ENCODE results near the gene EDDM13. TPM values are rescaled to one million over a fixed set of nuclear protein-coding genes. Genes with fewer than 3 reads are reported as not detected.
A peak's percentile ranks its signal among the peaks of the same experiment; 100 is the strongest.
"Not testable (repeated sequence)": the region's sequence is repeated elsewhere in the genome, so short reads cannot be mapped to it uniquely, and the experiment has no call there.

Gene EDDM13
- total RNA-seq, 1 donor from 2014 or later: not detected

- DNase-seq (ENCODE audit: low spot score): no peak
- intact Hi-C loops (cut with DNase I): no loop called here
Observed at GRCh38 chr19:56291867-56292266, 19.3 kb downstream of the EDDM13 start.

- DNase-seq (ENCODE audit: low spot score): no peak
- intact Hi-C loops (cut with DNase I): no loop called here
Observed at GRCh38 chr19:56294549-56294948, 22.0 kb downstream of the EDDM13 start.

DNA sequence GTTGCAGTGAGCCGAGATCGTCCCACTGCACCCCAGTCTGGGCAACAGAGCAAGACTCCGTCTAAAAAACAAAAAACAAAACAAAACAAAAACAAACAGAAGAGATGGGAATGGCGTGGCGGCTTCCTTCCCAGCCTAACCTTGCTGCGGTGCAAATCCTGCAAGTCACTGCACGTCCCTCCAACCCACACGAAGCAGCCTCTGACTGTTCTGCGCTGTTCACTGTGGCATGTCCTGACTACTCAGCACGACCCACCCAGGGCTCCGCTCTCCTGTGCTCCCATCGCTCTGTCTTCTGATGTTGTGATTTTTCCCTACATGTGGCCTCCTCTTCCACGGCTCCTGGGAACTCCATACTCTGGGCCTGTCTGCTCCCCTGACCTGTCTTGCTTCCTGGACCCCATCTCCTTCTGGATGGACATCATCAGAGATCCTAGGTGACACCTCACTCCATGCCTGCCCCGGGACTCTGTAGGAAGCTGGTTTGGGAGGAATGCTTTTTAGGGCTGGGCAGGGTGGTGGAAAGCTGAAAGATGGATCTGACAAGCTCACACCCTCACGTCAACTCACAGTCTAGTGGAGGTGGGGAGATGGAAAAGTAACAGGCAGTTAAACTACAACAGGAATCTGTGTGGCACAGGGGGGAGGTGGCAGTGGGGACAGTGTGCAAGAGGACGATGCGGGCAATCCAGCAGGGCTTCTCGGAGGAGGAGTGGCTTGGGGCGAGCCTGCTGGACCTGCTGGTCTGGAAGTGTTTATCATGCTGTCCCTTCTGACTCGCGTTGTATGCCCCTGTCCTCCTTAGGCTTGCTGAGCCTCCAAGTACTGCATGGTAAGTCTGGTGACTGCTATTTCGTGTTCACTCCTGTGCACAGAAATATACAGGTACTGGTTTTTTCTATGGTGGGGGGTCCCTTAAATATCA is 23.2 kb downstream of the EDDM13 start:
- intact Hi-C loops (cut with DNase I): no loop called here
- peak; percentile 63 for DNase-seq (ENCODE audit: low spot score)

DNA sequence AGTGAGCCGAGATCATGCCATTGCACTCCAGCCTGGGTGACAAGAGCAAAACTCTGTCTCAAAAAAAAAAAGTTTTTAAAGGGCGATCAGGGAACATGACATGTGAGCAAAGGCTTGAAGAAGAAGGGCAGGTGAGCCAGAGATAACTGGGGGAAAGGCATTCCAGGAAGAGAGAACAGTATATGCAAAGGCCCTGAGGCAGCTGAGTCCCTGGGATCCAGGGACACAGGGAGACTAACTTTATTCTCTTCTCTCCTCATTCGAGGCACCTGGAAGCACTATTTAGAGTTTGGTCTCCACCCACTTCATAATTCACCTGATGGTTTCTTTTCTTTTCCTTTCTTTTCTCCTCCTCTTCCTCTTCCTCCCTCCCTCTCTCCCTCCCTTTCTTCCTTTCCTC is 24.5 kb downstream of the EDDM13 start:
- intact Hi-C loops (cut with DNase I): no loop called here

DNA sequence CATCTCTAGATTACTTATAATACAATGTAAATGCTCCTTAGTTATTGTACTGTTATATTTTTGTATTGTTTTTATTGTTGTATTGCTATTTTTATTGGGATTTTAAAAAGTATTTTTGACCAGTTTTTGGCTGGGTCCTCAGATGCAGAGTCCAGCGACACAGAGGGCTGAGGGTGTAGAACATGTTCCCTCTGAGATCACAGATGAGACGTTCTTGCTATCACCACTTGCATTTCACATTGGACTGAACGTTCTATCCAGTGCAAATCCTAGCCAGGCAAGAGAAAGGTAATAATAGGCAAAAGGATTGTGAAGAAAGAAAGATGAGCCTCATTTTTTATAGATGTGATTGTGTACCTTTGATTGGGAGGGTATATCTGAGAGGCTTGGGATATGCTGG is 27.1 kb downstream of the EDDM13 start:
- intact Hi-C loops (cut with DNase I): no loop called here
- no peak for DNase-seq (ENCODE audit: low spot score)

More for the DNA sequence above, 24.5 kb downstream of the EDDM13 start:
- no peak for DNase-seq (ENCODE audit: low spot score)

- intact Hi-C loops (cut with DNase I): no loop called here
- no peak for DNase-seq (ENCODE audit: low spot score)
Observed at GRCh38 chr19:56301155-56301554, 28.6 kb downstream of the EDDM13 start.

GRCh38 chr19:56301886-56302620 is 29.5 kb downstream of the EDDM13 start:
- no peak for DNase-seq (ENCODE audit: low spot score)
- intact Hi-C loops (cut with DNase I): no loop called here

- DNase-seq (ENCODE audit: low spot score): no peak
- intact Hi-C loops (cut with DNase I): no loop called here
Observed at GRCh38 chr19:56304243-56304642, 31.7 kb downstream of the EDDM13 start.

GRCh38 chr19:56306016-56306415 is 33.5 kb downstream of the EDDM13 start:
- DNase-seq (ENCODE audit: low spot score): no peak
- intact Hi-C loops (cut with DNase I): no loop called here

GRCh38 chr19:56307062-56307461 is 34.5 kb downstream of the EDDM13 start:
- intact Hi-C loops (cut with DNase I); DNase-seq (ENCODE audit: low spot score): not testable (repeated sequence)

- intact Hi-C loops (cut with DNase I): no loop called here
- DNase-seq (ENCODE audit: low spot score): no peak
Observed at GRCh38 chr19:56308792-56309191, 36.2 kb downstream of the EDDM13 start.

GRCh38 chr19:56309511-56310185 is 37.1 kb downstream of the EDDM13 start:
- intact Hi-C loops (cut with DNase I): loop anchor here (10.0 kb wide), 1 partner anchor 165 kb away; the partner anchor contains the start of gene ZNF444
- peak; percentile 81 for DNase-seq (ENCODE audit: low spot score)

DNA sequence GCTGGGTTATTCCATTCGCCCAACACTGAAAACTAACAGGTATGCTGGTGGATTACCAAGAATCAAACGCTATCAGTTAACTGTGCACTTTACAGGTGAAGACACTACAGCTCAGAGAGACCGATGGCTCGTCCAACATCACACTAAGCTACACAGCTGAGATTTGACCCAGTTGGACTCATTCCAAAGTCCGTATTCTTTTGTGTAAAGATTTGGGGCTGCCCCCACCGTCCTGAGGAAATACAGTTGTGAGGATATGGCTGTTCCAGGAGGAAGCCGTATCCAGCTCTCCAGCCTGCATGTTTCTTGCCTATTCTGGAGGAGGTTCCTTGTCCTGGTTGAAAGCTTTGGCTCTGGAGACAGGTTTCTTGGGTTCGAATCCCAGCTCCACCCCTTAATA is 37.9 kb downstream of the EDDM13 start:
- intact Hi-C loops (cut with DNase I): loop anchor here (10.0 kb wide), 1 partner anchor 166 kb away; the partner anchor contains the start of gene ZNF444
- DNase-seq (ENCODE audit: low spot score): no peak

DNA sequence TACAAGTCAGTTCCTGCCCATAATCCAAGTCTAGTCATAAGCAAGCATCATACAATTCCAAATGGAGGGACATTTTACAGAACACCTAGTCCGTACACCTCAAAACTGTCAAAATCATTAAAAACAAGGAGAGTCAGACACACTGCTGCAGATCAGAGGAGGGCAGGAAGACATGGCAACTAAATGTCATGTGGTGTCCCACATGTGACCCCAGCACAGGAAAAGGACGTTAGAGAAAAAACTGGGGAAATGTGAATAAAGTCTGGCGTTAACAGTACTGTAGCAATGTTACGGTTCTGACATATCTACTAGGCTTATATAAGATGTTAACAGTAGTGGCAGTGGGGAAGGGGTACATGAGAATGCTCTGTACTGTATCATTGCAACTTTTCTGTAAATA is 39.8 kb downstream of the EDDM13 start:
- intact Hi-C loops (cut with DNase I): loop anchor here (10.0 kb wide), 1 partner anchor 168 kb away; the partner anchor contains the start of gene ZNF444

DNA sequence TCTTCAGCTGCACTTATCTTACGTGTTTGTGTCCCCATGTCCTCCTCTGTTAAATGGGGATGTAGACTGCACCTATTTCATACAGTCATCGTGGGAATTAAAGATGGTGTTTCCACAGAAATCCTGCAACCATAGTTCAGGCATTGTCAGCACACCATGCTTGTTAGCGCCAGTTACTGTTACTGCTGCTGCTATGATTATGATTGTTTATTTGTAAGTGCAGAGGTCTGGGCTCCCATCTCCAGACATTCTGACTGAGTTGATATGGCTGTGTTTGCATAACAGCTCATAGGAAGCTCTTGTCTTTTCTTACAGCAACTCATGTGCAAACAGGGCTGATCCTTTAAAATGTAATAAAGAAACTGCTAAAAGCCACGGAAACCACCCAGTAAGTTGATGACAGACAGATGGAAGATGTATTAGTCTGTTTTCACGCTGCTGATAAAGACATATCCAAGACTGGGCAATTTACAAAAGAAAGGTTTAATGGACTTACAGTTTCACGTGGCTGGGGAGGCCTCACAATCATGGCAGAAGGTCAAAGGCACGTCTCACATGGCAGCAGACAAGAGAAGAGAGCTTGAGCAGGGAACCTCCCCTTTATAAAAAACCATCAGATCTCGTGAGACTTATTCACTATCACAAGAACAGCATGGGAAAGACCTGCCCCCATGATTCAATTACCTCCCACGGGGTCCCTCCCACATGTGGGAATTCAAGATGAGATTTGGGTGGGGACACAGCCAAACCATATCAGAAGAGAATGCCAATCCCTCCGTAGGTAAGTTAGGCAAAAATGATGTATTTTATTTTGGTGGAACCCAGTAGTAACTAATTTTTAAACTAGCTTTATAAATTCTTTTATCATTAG is 40.5 kb downstream of the EDDM13 start:
- intact Hi-C loops (cut with DNase I): loop anchor here (10.0 kb wide), 1 partner anchor 168 kb away; the partner anchor contains the start of gene ZNF444
- DNase-seq (ENCODE audit: low spot score): no peak

More for the DNA sequence above, 39.8 kb downstream of the EDDM13 start:
- DNase-seq (ENCODE audit: low spot score): no peak

DNA sequence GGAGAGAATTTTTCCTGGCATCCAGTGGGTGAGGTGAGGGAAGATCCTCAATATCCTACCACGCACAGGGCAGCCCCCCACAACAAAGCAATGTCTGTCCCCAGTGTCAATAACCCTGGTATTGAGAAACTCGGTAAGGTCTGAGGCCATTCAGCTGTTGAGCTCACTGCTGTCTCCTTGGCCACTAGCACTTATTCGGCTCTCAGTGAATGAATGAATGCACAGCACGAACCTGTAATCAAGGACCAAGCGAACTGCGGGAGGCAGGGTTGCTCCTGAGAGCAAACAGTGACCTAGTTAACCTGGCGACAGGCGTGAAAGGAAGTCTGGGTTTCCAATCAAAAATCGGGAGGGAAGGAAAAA is 41.5 kb downstream of the EDDM13 start:
- no peak for DNase-seq (ENCODE audit: low spot score)
- intact Hi-C loops (cut with DNase I): loop anchor here (10.0 kb wide), 1 partner anchor 169 kb away; the partner anchor contains the start of gene ZNF444

DNA sequence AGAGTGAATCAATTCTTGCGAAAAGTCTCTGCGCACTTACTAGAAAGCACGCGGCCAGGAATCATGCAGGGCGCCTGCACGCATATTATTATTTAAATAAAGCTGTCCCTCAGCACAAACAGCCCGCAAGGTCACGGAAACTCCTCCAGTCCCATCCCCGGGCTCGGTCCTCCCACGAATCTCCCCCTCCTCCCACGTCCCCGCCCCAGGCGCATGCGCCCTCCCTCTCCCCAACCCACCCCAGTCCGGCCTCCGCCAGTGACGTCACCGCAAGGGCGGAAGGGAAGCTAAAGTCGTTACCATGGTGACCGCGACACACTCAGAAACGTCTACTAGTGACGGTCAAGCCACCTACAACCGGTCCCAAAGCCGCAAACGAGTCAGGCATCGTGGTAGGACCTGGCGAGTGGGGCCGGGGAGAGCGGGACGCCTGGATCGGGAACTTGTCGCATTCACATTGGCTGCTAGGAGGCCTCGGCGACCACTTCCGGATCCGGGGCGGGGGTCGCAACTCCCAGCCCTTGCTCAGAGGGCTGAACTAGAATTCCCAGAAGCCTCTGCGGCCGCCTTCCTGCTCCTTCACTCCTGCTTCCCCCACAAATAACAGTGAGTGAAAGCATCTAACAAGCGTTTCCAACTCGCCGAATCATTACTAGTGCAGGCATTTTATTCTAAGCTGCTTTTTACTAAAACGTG is 42.0 kb downstream of the EDDM13 start, which contains the start of gene ZSCAN5A:
Gene ZSCAN5A, minus strand, starts transcription at position 459 of the 696 bp plus-strand sequence. CDS start 89,793 bp downstream, outside the sequence.
- intact Hi-C loops (cut with DNase I): loop anchor here (10.0 kb wide), 1 partner anchor 170 kb away; the partner anchor contains the start of gene ZNF444
- DNase-seq (ENCODE audit: low spot score): peak; percentile 99

All from cardiac septum (tissue), 1 donor.